ENCODE data around the gene BFAR.
"Not testable (repeated sequence)": the region's sequence is repeated elsewhere in the genome, so short reads cannot be mapped to it uniquely, and the experiment has no call there.

The BFAR gene

DNA sequence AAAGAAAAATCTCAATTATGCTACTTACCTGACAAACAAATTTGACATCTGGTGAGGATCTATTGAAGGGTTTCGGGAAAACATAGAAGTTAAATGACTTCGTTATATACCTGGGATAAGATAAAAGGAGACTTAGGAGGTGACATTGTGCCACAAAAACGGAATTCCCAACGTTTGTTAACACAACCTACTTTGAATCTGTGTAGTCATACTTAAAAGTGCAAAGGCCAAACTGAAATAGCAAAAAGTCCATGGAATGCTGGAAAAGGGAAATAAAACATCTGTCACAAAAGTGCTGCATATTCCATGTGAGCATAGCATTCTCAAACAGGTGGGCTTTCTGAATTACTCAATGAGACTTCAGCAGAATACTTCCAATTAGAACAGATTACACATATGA lies 5.7 kb upstream of the BFAR start:
- TF ChIP-seq, protein P1, sequence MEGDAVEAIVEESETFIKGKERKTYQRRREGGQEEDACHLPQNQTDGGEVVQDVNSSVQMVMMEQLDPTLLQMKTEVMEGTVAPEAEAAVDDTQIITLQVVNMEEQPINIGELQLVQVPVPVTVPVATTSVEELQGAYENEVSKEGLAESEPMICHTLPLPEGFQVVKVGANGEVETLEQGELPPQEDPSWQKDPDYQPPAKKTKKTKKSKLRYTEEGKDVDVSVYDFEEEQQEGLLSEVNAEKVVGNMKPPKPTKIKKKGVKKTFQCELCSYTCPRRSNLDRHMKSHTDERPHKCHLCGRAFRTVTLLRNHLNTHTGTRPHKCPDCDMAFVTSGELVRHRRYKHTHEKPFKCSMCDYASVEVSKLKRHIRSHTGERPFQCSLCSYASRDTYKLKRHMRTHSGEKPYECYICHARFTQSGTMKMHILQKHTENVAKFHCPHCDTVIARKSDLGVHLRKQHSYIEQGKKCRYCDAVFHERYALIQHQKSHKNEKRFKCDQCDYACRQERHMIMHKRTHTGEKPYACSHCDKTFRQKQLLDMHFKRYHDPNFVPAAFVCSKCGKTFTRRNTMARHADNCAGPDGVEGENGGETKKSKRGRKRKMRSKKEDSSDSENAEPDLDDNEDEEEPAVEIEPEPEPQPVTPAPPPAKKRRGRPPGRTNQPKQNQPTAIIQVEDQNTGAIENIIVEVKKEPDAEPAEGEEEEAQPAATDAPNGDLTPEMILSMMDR (IDR thresholded peaks at IDR 0.05; ENCODE audit: extremely low read depth, insufficient read depth, missing control alignments): no peak
- DNase-seq (ENCODE audit: low spot score): no peak

DNA sequence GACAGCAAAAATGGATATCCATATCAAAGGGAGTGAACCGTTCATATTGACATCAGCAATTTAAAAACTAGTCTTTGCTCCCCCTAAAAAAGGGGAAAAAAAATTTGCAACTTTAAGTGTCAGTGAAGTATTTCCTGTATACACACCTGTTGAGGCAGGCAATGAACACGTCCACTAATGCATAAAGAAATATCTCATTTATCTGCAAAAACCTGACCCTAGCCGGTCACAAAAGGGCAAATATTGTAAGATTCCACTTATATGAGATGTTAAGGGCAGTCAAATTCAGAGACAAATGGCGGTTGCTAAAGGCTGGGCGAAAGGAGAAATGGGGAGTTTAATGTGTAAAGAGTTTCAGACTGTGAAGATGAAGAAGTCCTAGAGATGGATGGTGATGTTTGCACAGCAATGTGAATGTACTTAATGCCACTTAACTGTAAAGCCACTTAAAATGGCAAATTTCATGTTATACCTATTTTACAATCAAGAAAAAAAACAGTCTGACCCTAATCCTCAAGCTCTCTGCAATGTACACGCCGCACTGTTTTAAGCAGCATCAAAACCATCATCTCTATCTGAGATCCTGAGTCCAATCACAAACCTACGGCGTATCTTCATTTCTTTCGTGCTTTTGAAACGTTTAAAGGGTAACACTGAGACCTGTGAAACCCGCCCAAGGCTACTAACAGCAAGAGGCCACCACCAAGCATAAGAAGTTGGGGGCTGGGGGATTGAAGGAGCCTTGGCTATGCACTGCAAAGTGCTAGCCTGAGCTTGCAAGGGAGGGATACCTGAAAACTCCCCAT lies 3.7 kb upstream of the BFAR start:
- in situ Hi-C loops (cut with MboI; ENCODE audit: low pct_unique_long_range_greater_than_20kb, low sequenced_read_pairs, unreplicated experiment): no loop called here
- no peak for DNase-seq (ENCODE audit: low spot score)
- TF ChIP-seq, protein P1 (IDR thresholded peaks at IDR 0.05; ENCODE audit: extremely low read depth, insufficient read depth, missing control alignments): no peak

More for the DNA sequence above, 5.7 kb upstream of the BFAR start:
- in situ Hi-C loops (cut with MboI; ENCODE audit: low pct_unique_long_range_greater_than_20kb, low sequenced_read_pairs, unreplicated experiment): no loop called here

DNA sequence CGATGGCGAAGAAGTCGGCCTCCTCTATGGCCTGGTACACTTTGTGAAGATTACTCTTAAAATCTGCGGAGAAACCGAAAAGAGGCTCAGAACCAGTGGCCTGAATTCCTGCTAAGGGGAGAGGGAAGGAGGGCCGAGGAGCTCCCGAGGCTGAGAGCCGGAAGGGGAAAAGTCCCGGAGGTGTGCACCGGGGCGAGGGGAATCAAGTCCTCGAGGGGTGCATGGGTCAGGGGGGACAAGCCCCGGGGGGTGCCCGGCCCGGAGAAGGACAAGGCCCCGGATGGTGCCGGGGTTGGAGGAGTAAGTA lies 3.2 kb upstream of the BFAR start:
- DNase-seq (ENCODE audit: low spot score): no peak
- in situ Hi-C loops (cut with MboI; ENCODE audit: low pct_unique_long_range_greater_than_20kb, low sequenced_read_pairs, unreplicated experiment): no loop called here
- TF ChIP-seq, protein P1 (IDR thresholded peaks at IDR 0.05; ENCODE audit: extremely low read depth, insufficient read depth, missing control alignments): no peak

DNA sequence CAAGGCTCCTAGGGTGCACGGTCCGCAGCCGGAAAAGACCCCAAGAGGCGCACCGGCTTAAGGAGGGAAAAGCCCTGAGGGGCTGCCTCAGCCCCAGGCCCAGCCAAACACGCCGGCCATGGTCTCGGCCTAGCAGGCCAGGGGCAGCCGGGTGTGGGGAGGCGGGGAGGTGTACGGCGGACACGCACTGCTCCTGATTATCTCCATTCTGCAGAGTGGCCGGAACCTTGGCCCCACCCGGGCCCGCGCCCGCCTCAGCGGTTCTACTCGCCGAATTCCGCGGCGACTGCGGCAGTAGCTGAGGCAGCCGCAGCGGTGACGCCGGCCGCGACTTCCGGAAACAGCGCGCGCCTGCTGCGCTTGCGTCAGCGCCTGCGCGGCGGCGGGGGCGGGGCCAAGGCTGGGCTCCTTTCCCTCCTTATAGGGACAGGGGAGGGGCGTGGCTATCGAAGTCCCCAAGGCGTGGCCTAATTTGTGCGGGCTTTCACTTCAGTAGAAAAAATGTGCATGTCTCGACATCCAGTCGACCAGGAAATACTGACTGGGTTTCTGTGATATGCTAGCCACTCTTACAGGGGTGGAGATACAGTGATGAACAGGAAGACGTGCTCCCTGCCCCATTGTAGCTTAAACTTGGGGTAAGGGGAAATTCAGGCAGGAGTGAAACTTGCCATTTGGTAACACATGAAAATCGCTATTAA lies 2.7 kb upstream of the BFAR start, which contains the start of gene PARN:
Gene PARN, minus strand, starts transcription at position 342 of the 701 bp plus-strand sequence. Its CDS starts 135 bp downstream, at position 207.
- TF ChIP-seq, protein P1 (IDR thresholded peaks at IDR 0.05; ENCODE audit: extremely low read depth, insufficient read depth, missing control alignments): no peak
- in situ Hi-C loops (cut with MboI; ENCODE audit: low pct_unique_long_range_greater_than_20kb, low sequenced_read_pairs, unreplicated experiment): no loop called here
- peak; percentile 98 for DNase-seq (ENCODE audit: low spot score)

DNA sequence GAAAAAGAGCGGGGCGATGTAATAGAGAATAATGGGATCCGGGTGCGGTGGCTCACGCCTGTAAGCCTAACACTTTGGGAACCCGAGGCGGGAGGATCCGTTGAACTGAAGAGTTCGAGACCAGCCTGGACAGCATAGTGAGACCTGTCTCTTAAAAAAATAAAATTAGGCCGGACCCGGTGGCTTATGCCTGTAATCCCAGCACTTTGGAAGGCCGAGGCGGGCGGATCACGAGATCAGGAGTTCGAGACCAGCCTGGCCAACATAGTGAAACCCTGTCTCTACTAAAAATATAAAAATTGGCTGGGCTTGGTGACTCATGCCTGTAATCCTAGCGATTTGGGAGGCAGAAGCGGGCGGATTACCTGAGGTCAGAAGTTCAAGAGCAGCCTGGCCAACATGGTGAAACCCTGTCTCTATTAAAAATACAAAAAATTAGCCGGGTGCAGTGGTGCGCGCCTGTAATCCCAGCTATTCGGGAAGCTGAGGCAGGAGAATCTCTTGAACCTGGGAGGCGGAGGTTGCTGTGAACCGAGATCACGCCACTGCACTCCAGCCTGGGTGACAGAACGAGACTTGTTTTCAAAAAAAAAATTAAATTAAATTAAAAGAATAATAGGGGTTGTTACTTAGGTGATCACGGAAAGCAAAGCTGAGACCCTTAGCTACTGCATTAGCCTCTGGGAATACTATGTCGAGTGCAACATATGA lies 2.0 kb upstream of the BFAR start:
- DNase-seq (ENCODE audit: low spot score); in situ Hi-C loops (cut with MboI; ENCODE audit: low pct_unique_long_range_greater_than_20kb, low sequenced_read_pairs, unreplicated experiment): not testable (repeated sequence)

DNA sequence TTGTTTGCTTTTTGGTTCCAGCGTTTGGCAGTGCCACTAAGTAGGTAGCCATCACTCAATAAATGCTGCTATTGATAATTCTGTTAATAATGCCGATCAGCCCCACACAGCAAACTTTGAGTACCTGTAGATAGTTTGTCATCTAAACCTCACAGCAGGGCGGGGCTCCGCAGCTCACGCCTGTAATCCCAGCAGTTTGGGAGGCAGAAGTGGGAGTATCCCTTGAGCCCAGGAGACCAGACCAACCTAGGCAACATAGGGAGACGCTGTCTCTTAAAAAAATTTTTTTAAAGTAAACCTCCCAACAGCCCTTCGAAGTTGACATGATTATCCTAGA lies 1.6 kb downstream of the BFAR start:
- in situ Hi-C loops (cut with MboI; ENCODE audit: low pct_unique_long_range_greater_than_20kb, low sequenced_read_pairs, unreplicated experiment): no loop called here
- TF ChIP-seq, protein P1 (IDR thresholded peaks at IDR 0.05; ENCODE audit: extremely low read depth, insufficient read depth, missing control alignments): no peak
- no peak for DNase-seq (ENCODE audit: low spot score)

Measured in GM13977 (cell line).